ENCODE results near the gene CFAP52.

DNA sequence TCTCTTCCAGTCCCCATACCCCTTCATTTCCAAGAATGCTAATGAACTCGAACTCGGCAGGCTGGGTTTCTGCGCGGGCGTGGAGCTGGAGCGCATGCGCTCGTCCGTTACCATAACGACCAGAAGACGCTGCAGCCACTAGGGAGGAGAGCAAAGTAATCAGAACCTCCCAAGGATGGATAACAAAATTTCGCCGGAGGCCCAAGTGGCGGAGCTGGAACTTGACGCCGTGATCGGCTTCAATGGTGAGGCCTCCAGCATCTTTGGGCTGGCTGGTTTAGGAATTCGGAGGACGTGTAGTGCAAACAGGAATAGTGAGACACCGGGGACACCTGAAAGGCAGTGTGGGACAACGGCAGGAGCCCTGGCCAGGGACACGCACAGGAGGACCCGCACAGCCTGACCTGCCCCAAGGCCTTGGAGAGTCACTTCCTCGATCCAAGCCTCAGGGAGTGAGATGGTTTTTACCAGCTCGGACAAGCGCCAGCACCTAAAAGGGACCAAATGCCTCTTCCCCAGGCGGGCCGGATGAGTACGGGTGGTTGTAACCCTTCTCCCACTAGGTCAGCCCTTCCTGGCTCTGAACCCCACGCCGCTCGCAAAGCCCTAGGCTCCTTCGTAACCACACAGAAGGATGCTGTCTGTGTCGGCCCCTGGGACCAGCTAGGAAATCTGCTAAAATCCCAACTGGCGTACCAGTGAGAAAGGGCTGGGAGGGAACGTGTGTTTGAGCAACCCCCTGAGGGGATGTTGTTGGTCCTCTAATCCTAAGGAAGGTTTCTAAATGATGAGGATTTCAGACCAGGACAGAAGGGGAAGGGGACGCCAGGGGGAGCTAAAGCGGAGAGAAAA, at the start of gene CFAP52:
- TF ChIP-seq, protein P1, sequence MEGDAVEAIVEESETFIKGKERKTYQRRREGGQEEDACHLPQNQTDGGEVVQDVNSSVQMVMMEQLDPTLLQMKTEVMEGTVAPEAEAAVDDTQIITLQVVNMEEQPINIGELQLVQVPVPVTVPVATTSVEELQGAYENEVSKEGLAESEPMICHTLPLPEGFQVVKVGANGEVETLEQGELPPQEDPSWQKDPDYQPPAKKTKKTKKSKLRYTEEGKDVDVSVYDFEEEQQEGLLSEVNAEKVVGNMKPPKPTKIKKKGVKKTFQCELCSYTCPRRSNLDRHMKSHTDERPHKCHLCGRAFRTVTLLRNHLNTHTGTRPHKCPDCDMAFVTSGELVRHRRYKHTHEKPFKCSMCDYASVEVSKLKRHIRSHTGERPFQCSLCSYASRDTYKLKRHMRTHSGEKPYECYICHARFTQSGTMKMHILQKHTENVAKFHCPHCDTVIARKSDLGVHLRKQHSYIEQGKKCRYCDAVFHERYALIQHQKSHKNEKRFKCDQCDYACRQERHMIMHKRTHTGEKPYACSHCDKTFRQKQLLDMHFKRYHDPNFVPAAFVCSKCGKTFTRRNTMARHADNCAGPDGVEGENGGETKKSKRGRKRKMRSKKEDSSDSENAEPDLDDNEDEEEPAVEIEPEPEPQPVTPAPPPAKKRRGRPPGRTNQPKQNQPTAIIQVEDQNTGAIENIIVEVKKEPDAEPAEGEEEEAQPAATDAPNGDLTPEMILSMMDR (tag by site-specific recombination; IDR thresholded peaks at IDR 0.05), result peak; percentile 41; the same call in 1 of the 2 replicates
- TF ChIP-seq YY1 (tag by site-specific recombination; IDR thresholded peaks at IDR 0.05) (no peak), HOXA7 (CRISPR knock-in tag; IDR thresholded peaks at IDR 0.05; ENCODE audit: borderline replicate concordance) (no peak), ZNF140 (tag by site-specific recombination; IDR thresholded peaks at IDR 0.05) (no peak), KLF16 (tag by site-specific recombination; IDR thresholded peaks at IDR 0.05) (no peak), ZNF747 (tag by site-specific recombination; IDR thresholded peaks at IDR 0.05) (no peak), BCL11A (tag by site-specific recombination; IDR thresholded peaks at IDR 0.05; ENCODE audit: low read depth) (no peak), ZNF302 (tag by site-specific recombination; IDR thresholded peaks at IDR 0.05; ENCODE audit: low read depth) (no peak), ZNF830 (tag by site-specific recombination; IDR thresholded peaks at IDR 0.05; ENCODE audit: low read depth) (no peak), SETDB1 (IDR thresholded peaks at IDR 0.05; ENCODE audit: insufficient read length, low read length) (no peak), KLF10 (tag by site-specific recombination; IDR thresholded peaks at IDR 0.05) (no peak)
- TF ChIP-seq, protein P2, sequence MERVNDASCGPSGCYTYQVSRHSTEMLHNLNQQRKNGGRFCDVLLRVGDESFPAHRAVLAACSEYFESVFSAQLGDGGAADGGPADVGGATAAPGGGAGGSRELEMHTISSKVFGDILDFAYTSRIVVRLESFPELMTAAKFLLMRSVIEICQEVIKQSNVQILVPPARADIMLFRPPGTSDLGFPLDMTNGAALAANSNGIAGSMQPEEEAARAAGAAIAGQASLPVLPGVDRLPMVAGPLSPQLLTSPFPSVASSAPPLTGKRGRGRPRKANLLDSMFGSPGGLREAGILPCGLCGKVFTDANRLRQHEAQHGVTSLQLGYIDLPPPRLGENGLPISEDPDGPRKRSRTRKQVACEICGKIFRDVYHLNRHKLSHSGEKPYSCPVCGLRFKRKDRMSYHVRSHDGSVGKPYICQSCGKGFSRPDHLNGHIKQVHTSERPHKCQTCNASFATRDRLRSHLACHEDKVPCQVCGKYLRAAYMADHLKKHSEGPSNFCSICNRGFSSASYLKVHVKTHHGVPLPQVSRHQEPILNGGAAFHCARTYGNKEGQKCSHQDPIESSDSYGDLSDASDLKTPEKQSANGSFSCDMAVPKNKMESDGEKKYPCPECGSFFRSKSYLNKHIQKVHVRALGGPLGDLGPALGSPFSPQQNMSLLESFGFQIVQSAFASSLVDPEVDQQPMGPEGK (tag by site-specific recombination; IDR thresholded peaks at IDR 0.05), result no peak
- TF ChIP-seq, protein P3, sequence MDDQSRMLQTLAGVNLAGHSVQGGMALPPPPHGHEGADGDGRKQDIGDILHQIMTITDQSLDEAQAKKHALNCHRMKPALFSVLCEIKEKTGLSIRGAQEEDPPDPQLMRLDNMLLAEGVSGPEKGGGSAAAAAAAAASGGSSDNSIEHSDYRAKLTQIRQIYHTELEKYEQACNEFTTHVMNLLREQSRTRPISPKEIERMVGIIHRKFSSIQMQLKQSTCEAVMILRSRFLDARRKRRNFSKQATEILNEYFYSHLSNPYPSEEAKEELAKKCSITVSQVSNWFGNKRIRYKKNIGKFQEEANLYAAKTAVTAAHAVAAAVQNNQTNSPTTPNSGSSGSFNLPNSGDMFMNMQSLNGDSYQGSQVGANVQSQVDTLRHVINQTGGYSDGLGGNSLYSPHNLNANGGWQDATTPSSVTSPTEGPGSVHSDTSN (CRISPR knock-in tag; IDR thresholded peaks at IDR 0.05), result no peak
- TF ChIP-seq, protein P4, sequence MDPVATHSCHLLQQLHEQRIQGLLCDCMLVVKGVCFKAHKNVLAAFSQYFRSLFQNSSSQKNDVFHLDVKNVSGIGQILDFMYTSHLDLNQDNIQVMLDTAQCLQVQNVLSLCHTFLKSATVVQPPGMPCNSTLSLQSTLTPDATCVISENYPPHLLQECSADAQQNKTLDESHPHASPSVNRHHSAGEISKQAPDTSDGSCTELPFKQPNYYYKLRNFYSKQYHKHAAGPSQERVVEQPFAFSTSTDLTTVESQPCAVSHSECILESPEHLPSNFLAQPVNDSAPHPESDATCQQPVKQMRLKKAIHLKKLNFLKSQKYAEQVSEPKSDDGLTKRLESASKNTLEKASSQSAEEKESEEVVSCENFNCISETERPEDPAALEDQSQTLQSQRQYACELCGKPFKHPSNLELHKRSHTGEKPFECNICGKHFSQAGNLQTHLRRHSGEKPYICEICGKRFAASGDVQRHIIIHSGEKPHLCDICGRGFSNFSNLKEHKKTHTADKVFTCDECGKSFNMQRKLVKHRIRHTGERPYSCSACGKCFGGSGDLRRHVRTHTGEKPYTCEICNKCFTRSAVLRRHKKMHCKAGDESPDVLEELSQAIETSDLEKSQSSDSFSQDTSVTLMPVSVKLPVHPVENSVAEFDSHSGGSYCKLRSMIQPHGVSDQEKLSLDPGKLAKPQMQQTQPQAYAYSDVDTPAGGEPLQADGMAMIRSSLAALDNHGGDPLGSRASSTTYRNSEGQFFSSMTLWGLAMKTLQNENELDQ (tag by site-specific recombination; IDR thresholded peaks at IDR 0.05; ENCODE audit: low read depth), result no peak

All from HEK293 (cell line).